AG10803 (cell line): ENCODE data around the gene THSD4.

Experiments used
- DNase-seq: peaks from one replicate; pipeline ENCODE4 v3.0.0; 2010; ENCODE audit warnings: low read depth
- H3K4me3 ChIP-seq: 2 replicates; pipeline ENCODE4 v1.5.1; 2011; ENCODE audit warnings: mild to moderate bottlenecking, low read length, control low read depth
- CTCF ChIP-seq: conservative IDR thresholded peaks from 2 replicates; pipeline ENCODE4 v1.5.1; 2011; ENCODE audit warnings: mild to moderate bottlenecking, low read length, control low read depth, inconsistent platforms

Gene THSD4

GRCh38 chr15:71187078-71187477, 71.8 kb downstream of the THSD4 start:
- DNase-seq: no peak
- no peak overlapping the region for H3K4me3 ChIP-seq
- TF ChIP-seq CTCF: no peak

GRCh38 chr15:71187526-71187925, 72.3 kb downstream of the THSD4 start:
- DNase-seq: no peak
- TF ChIP-seq CTCF: no peak
- H3K4me3 ChIP-seq: no peak overlapping the region

GRCh38 chr15:71189718-71190117, 74.4 kb downstream of the THSD4 start:
- TF ChIP-seq CTCF: no peak
- no peak overlapping the region for H3K4me3 ChIP-seq
- no peak for DNase-seq

- no peak for TF ChIP-seq CTCF
- DNase-seq: peak; percentile 63
Observed at GRCh38 chr15:71191296-71191695, 76.0 kb downstream of the THSD4 start.

GRCh38 chr15:71192816-71193215, 77.5 kb downstream of the THSD4 start:
- H3K4me3 ChIP-seq: no peak overlapping the region
- DNase-seq: no peak
- no peak for TF ChIP-seq CTCF

More at GRCh38 chr15:71191296-71191695, 76.0 kb downstream of the THSD4 start:
- H3K4me3 ChIP-seq: no peak overlapping the region

- H3K4me3 ChIP-seq: no peak overlapping the region
- no peak for TF ChIP-seq CTCF
- DNase-seq: no peak
Observed at GRCh38 chr15:71194286-71194685, 79.0 kb downstream of the THSD4 start.

- DNase-seq: no peak
- H3K4me3 ChIP-seq: no peak overlapping the region
- TF ChIP-seq CTCF: peak; percentile 12; the same call in 1 of the 2 replicates
Observed at GRCh38 chr15:71195242-71195641, 80.0 kb downstream of the THSD4 start.
